Gastroesophageal sphincter (tissue), 3 donors: ENCODE measurements around the gene IL19.

Experiments
- POLR2A ChIP-seq, 2 donors: fragments of 450-650 bp; IDR thresholded peaks; one replicate each; pipeline ENCODE4 v1.6.1; 2017; ENCODE audit warnings: antibody characterized with exemption in 2 of 2, mild to moderate bottlenecking in 2 of 2, moderate library complexity in 1 of 2
- POLR2AphosphoS5 ChIP-seq: sonication (generic); formaldehyde crosslinking; IDR thresholded peaks from one replicate; pipeline ENCODE4 v1.6.1; 2017; ENCODE audit warnings: antibody characterized with exemption
- TF ChIP-seq, protein P1 (sequence below), 4 experiments: fragments of 200-600 bp in 2 of 4; fragments of 450-650 bp in 2 of 4; sonication (generic) in 1 of 4; IDR thresholded peaks; one replicate each; pipeline ENCODE4 v1.5.1; 2017 to 2019; ENCODE audit warnings: antibody characterized with exemption in 4 of 4, mild to moderate bottlenecking in 2 of 4, moderate library complexity in 2 of 4

DNA sequence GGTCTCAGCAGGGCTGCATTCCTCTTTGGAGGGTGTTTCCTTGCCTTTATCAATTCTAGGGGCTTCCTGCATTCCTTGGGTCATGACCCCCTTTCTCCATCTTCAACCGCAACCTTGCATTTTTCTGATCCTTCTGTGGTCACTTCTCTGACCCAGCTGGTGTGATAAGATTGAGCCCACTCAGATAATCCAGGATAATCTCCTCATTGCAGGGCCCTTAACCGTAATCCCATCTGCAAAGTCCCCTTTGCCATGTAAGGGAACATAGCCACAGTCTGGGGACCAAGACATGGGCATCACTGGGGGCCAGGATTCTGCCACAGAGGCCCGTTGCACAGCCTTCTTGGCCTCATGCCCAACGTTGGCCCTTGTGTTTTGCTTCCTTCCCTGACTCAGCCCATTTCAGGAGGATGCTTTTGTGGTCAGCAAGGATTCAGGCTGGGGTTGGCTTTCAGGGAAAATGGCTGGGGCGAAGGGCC lies 35.0 kb upstream of the IL19 start:
- TF ChIP-seq, protein P1, sequence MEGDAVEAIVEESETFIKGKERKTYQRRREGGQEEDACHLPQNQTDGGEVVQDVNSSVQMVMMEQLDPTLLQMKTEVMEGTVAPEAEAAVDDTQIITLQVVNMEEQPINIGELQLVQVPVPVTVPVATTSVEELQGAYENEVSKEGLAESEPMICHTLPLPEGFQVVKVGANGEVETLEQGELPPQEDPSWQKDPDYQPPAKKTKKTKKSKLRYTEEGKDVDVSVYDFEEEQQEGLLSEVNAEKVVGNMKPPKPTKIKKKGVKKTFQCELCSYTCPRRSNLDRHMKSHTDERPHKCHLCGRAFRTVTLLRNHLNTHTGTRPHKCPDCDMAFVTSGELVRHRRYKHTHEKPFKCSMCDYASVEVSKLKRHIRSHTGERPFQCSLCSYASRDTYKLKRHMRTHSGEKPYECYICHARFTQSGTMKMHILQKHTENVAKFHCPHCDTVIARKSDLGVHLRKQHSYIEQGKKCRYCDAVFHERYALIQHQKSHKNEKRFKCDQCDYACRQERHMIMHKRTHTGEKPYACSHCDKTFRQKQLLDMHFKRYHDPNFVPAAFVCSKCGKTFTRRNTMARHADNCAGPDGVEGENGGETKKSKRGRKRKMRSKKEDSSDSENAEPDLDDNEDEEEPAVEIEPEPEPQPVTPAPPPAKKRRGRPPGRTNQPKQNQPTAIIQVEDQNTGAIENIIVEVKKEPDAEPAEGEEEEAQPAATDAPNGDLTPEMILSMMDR (IDR thresholded peaks at IDR 0.05), result no peak
- TF ChIP-seq POLR2A (IDR thresholded peaks at IDR 0.05) (no peak), POLR2AphosphoS5 (no peak)
